ENCODE measurements around the gene SERINC2. TPM values are rescaled to one million over a fixed set of nuclear protein-coding genes. Genes with fewer than 3 reads are reported as not detected.

The SERINC2 gene
- total RNA-seq, 4 donors from 2014 or later: 85.6 to 343 (median 250) TPM

DNA sequence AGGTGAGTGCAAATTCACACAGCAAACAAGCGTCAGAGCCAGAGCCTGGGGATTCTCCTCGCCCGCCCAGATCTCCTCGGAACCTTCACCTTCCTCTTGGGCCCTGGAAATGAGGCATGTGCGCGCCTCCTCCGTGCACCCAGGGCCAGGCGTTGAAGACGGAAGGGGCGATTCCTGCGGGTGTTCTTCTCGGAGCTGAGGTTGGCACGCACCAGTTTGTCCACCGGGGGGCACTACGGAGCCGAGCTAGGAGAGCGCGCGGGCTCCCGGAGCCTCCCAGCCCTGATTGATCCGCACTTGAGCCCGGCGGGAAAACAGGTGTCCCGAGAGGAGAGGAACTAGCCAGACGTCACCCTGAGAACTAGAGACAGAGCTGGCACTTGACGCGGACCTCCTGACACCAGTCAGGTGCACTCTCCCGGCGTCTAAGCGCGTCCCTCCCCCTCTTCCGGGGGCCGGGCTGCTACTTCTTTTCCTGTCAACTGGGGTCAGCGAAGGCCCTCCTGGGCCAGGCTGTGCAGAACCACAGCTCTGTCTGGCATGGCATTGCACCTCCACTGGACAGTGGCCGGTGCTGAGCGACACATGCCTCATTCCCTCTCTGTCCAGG, 18.3 kb upstream of the SERINC2 start:
- TF ChIP-seq, protein P1, sequence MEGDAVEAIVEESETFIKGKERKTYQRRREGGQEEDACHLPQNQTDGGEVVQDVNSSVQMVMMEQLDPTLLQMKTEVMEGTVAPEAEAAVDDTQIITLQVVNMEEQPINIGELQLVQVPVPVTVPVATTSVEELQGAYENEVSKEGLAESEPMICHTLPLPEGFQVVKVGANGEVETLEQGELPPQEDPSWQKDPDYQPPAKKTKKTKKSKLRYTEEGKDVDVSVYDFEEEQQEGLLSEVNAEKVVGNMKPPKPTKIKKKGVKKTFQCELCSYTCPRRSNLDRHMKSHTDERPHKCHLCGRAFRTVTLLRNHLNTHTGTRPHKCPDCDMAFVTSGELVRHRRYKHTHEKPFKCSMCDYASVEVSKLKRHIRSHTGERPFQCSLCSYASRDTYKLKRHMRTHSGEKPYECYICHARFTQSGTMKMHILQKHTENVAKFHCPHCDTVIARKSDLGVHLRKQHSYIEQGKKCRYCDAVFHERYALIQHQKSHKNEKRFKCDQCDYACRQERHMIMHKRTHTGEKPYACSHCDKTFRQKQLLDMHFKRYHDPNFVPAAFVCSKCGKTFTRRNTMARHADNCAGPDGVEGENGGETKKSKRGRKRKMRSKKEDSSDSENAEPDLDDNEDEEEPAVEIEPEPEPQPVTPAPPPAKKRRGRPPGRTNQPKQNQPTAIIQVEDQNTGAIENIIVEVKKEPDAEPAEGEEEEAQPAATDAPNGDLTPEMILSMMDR (IDR thresholded peaks at IDR 0.05): peak; percentile 84 to 93 (median 88)
- no peak for TF ChIP-seq EP300 (IDR thresholded peaks at IDR 0.05; ENCODE audit: low read depth)
- peak in 1 of 3 donors; percentile 18 for TF ChIP-seq POLR2AphosphoS5 (IDR thresholded peaks at IDR 0.05)
- peak overlapping the region in 3 of 4 donors; percentile 19 to 43 (median 21) for H3K4me3 ChIP-seq
- H3K4me1 ChIP-seq: peaks cover 7 to 17% (median 11%) of the 10 kb centered on the region in 4 donors
- in situ Hi-C loops (cut with MboI; ENCODE audit: low pct_ligation_motif_present in 1 of 4, low pct_unique_long_range_greater_than_20kb in 1 of 4, low sequenced_read_pairs in 3 of 4): no loop called here
- WGBS, 2 donors (ENCODE audit: low coverage in 1 of 2): 1% methylated on average over 35 of the region's 36 CpGs; no CpG with 5 or more reads in 1 of the 2 donors
- no peaks in the 10 kb centered on the region for H3K27me3 ChIP-seq
- intact Hi-C loops (cut with DNase I; ENCODE audit: low total_unique reads): no loop called here
- peak overlapping the region in 3 of 4 donors; percentile 17 to 49 (median 46) for H3K27ac ChIP-seq
- H3K36me3 ChIP-seq: no peaks in the 10 kb centered on the region
- H3K9me3 ChIP-seq: no peaks in the 10 kb centered on the region
- peak; percentile 92 for DNase-seq

DNA sequence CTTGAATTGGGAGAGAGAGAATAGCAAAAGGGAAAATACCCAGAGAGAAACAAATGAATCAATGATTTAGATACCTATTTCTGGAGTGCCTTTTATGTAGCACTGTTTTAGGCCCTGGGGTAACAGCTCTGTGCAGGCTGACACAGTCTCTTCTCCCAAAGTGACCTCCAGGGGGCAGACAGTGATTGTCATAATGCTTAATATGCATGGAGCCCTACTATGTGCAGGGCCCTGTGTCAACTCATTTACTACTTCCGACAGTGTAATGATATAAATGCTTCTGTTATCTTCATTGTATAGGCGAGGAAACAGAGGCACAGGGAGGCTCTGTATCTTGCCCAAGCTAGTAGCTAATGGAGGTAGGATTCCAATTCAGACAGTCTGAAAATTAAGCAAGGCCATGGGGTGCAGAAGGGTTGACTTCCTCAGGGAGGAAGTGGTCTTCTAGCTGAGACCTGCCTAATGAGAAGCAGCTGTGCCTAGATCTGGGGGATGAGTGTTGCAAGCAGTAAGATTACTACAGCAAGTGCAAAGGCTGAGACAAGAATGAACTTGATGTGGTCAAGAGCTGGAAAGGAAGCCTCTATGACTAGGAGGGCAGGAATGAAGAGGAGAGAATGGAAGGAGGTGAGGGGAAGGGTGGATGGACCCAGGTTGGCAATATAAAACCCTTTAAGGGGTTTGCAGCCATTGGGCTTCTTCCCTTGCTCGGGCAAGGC, 16.2 kb upstream of the SERINC2 start:
- DNase-seq: no peak
- Histone ChIP-seq H3K4me1 (peaks cover 7 to 10% (median 9%) of the 10 kb centered on the region in 4 donors), H3K27ac (no peak overlapping the region), H3K36me3 (no peaks in the 10 kb centered on the region), H3K9me3 (no peaks in the 10 kb centered on the region), H3K4me3 (no peak overlapping the region), H3K27me3 (no peaks in the 10 kb centered on the region)
- 94 to 100% methylated on average over 2 to 3 of the region's 3 CpGs for WGBS, 2 donors (ENCODE audit: low coverage in 1 of 2)
- intact Hi-C loops (cut with DNase I; ENCODE audit: low total_unique reads) (no loop called here), in situ Hi-C loops (cut with MboI; ENCODE audit: low pct_ligation_motif_present in 1 of 4, low pct_unique_long_range_greater_than_20kb in 1 of 4, low sequenced_read_pairs in 3 of 4) (no loop called here)
- TF ChIP-seq POLR2AphosphoS5 (IDR thresholded peaks at IDR 0.05) (no peak), POLR2A (IDR thresholded peaks at IDR 0.05) (no peak), EP300 (IDR thresholded peaks at IDR 0.05; ENCODE audit: low read depth) (no peak)
- TF ChIP-seq, protein P1 (IDR thresholded peaks at IDR 0.05): no peak

DNA sequence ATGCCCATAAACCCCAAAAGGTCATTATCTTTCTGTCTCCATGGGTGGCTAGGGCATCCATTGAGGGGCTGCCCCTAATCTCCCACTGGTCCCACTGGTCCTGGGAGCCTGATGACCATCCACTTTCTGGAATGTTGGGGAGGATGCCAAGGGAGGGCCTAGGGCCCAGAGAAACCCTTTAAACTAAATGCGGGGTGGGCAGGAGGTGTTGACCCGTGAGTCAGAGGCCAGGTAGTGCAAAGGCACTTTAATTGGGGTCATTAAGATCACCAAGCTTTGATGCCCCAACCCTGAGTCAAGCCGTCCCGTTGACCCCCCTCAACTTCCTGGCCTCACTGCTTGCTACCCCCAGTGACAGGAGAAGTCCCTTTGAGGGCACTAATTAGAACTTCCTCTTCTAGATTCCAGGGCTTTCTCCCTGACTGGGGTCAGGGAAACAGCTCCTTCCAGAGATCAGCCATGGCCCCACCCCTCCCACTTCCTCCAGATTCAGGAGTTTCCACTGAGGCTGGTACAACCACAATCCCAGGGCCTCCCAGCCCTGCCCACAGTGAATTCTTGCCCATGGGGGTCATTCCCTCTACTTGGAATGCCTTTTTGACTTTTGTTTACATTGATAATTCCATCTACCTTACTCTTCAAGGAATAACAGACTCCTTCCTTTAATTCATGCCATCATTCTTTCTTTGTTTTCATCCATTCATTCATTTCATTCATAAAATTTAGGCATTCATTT, 15.5 kb upstream of the SERINC2 start:
- in situ Hi-C loops (cut with MboI; ENCODE audit: low pct_ligation_motif_present in 1 of 4, low pct_unique_long_range_greater_than_20kb in 1 of 4, low sequenced_read_pairs in 3 of 4) (no loop called here), intact Hi-C loops (cut with DNase I; ENCODE audit: low total_unique reads) (no loop called here)

More for the DNA sequence above, 15.5 kb upstream of the SERINC2 start:
- DNase-seq: no peak
- no peaks in the 10 kb centered on the region for H3K9me3 ChIP-seq
- no peaks in the 10 kb centered on the region for H3K27me3 ChIP-seq
- no peaks in the 10 kb centered on the region for H3K36me3 ChIP-seq
- TF ChIP-seq POLR2AphosphoS5 (IDR thresholded peaks at IDR 0.05) (no peak), POLR2A (IDR thresholded peaks at IDR 0.05) (no peak), EP300 (IDR thresholded peaks at IDR 0.05; ENCODE audit: low read depth) (no peak)
- TF ChIP-seq, protein P1 (IDR thresholded peaks at IDR 0.05): no peak
- peaks cover 7 to 10% (median 9%) of the 10 kb centered on the region in 4 donors for H3K4me1 ChIP-seq
- WGBS, 2 donors (ENCODE audit: low coverage in 1 of 2): 60 to 80% methylated on average over 2 to 4 of the region's 4 CpGs
- no peak overlapping the region for H3K4me3 ChIP-seq
- no peak overlapping the region for H3K27ac ChIP-seq

All from transverse colon (tissue), 4 donors.